SK-N-MC (cell line): Measurements from ENCODE around the gene PARD3B.

Experiments used
- EZH2 ChIP-seq: fragments of 200-600 bp; sonication (generic); IDR thresholded peaks from one replicate; pipeline ENCODE4 v1.6.1; 2017; ENCODE audit warnings: antibody characterized with exemption
- FOXP2 ChIP-seq: optimal IDR thresholded peaks from 2 replicates; pipeline ENCODE3; 2011; ENCODE audit warnings: mild to moderate bottlenecking, moderate library complexity; ENCODE audit not compliant: insufficient read depth; ENCODE audit errors: extremely low read length, control extremely low read depth
- POLR2AphosphoS5 ChIP-seq: IDR thresholded peaks from 2 replicates; pipeline ENCODE4 v1.6.1; 2012; ENCODE audit warnings: mild to moderate bottlenecking, low read depth, low read length, borderline replicate concordance

GRCh38 chr2:205296959-205297358, 751.7 kb downstream of the PARD3B start:
- TF ChIP-seq EZH2 (no peak), POLR2AphosphoS5 (no peak), FOXP2 (no peak)
